AG09319 (cell line): ENCODE results near the gene NDUFAF2.

Source experiments
- DNase-seq: peaks from one replicate; pipeline ENCODE4 v3.0.0-alpha.2; 2010; ENCODE audit warnings: low read depth; ENCODE audit errors: extremely low read depth
- CTCF ChIP-seq: IDR thresholded peaks from 2 replicates; pipeline ENCODE4 v1.5.1; 2011; ENCODE audit warnings: low read depth, mild to moderate bottlenecking, inconsistent platforms, low read length, moderate library complexity

Gene NDUFAF2

DNA sequence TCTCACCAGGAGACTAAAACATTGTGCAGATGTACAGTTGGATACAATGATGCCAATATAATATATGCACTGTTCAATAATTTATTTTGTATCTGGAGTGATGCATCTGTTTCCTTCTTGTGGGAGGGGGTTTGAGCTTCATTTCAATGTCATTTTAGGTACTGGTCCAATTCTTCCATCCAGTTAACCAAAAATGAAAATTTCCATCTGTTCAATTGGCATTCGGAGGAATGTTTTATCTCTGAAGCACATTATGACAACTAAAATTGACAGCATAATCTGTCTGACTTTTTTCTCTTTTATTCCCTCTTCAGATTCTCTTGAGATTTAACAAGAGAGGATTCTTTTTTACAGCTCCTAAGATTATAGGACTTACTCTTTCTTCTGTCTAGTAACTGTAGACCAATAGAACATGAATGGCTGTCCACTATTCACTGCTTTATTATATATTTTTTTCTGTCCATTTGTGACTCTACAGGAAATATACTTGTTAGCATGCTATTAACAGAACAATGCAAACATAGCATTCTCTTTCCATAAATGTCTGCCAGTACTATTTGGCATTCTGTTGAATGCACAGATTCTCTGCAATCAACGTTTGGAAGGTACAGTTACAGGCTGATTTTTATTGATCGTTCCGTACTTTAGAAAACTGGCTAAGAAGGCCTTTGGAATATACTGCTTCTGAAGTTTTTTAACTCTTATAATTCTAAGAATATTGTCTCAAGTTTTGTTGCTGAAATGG is 57.8 kb downstream of the NDUFAF2 start:
- DNase-seq: no peak
- no peak for TF ChIP-seq CTCF

- no peak for TF ChIP-seq CTCF
- peak; percentile 7 for DNase-seq
Observed at GRCh38 chr5:61004448-61004847, 59.4 kb downstream of the NDUFAF2 start.

GRCh38 chr5:61009907-61010306 is 64.9 kb downstream of the NDUFAF2 start:
- no peak for TF ChIP-seq CTCF

GRCh38 chr5:61010467-61011454 is 65.8 kb downstream of the NDUFAF2 start:
- no peak for DNase-seq
- peak; percentile 3; the same call in 1 of the 2 replicates for TF ChIP-seq CTCF

More at GRCh38 chr5:61009907-61010306, 64.9 kb downstream of the NDUFAF2 start:
- DNase-seq: no peak

GRCh38 chr5:61018062-61018461 is 73.1 kb downstream of the NDUFAF2 start:
- no peak for DNase-seq

GRCh38 chr5:61019642-61020041 is 74.6 kb downstream of the NDUFAF2 start:
- no peak for DNase-seq
- no peak for TF ChIP-seq CTCF

More at GRCh38 chr5:61018062-61018461, 73.1 kb downstream of the NDUFAF2 start:
- TF ChIP-seq CTCF: no peak

DNA sequence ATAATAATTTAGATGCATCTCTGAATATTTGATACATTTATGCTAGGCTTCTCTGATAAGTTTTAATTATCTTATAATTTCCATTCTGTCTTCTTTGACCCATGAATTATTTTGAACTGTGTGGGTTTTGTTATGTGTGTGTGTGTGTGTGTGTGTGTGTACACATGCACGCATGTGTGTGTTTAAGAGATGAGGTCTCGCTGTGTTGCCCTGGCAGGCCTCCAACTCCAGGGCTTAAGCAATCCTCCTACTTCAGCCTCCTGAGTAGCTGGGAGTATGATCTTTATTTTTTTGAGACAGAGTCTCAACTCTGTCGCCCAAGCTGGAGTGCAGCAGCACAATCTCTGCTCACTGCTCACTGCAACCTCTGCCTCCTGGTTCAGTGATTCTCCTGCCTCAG is 75.4 kb downstream of the NDUFAF2 start:
- DNase-seq: no peak
- no peak for TF ChIP-seq CTCF
